ENCODE results near the gene ZNF277. TPM values are rescaled to one million over a fixed set of nuclear protein-coding genes. Genes with fewer than 3 reads are reported as not detected.

Gene ZNF277
- total RNA-seq, 2 donors from 2014 or later, result 22.7 to 30.4 TPM

Other genes starting within 250 kb of the ZNF277 start
- gene DOCK4, start 296 bp upstream of the ZNF277 start, total RNA-seq, result 1 to 10 TPM in 1 of 2 donors, under 1 TPM in 1; 0.21 to 1.1 TPM
- 10 to 100 TPM; 67.6 to 85.2 TPM for gene IFRD1, start 243.8 kb downstream of the ZNF277 start, total RNA-seq

Data from activated naive CD4-positive, alpha-beta T cell treated with anti-CD3 and anti-CD28 coated beads, Interleukin-2, amount 50 U/mL, for 72 hours (primary cell).